Motor neuron (in vitro differentiated cells): Measurements from ENCODE around the gene KANK2. TPM values are rescaled to one million over a fixed set of nuclear protein-coding genes. Genes with fewer than 3 reads are reported as not detected.
A peak's percentile ranks its signal among the peaks of the same experiment; 100 is the strongest.
"Not testable (repeated sequence)": the region's sequence is repeated elsewhere in the genome, so short reads cannot be mapped to it uniquely, and the experiment has no call there.

Experiments used
- ATAC-seq, 8 experiments: fragments of 200-7000 bp; cut with Tn5 transposase; replicated peaks in 6 of 8; 2 replicates each; pipeline ENCODE4 v1.8.0; 2021; ENCODE audit warnings: mild to moderate bottlenecking in 8 of 8, moderate library complexity in 8 of 8
- H3K27ac ChIP-seq, 2 donors: fragments of 250-450 bp; sonication (Bioruptor Pico); 2 replicates each; pipeline ENCODE4 v1.9.0; 2021; ENCODE audit warnings: antibody characterized with exemption in 2 of 2, mild to moderate bottlenecking in 2 of 2, moderate library complexity in 1 of 2
- H3K4me1 ChIP-seq, 2 donors: fragments of 250-450 bp; sonication (Bioruptor Pico); replicated peaks in 1 of 2; 2 replicates each; pipeline ENCODE4 v1.6.1; 2021; ENCODE audit warnings: antibody characterized with exemption in 2 of 2, mild to moderate bottlenecking in 2 of 2, moderate library complexity in 1 of 2
- H3K4me3 ChIP-seq, 5 donors: fragments of 250-450 bp; sonication (Bioruptor Pico); 2 replicates each; pipeline ENCODE4 v1.9.0; 2021; ENCODE audit warnings: antibody characterized with exemption in 5 of 5, mild to moderate bottlenecking in 5 of 5, moderate library complexity in 4 of 5
- WGBS, 10 experiments: fragments of 450-650 bp; shearing (Covaris generic); methylation state at CpG; one replicate each; pipeline ENCODE4 v1.0.0; 2022; 5-methylcytosine and 5-hydroxymethylcytosine counted together
- in situ Hi-C, 9 experiments: fragments of 400-800 bp; cut with MboI; loops; one replicate each; pipeline ENCODE4 v1.15.0; 2021; ENCODE audit warnings: low sequenced_read_pairs in 9 of 9, low pct_unique_long_range_greater_than_20kb in 2 of 9; ENCODE audit not compliant: unreplicated experiment in 9 of 9
- total RNA-seq, 8 experiments: library from RNA; unstranded; fragments of 300-600 nt; gene quantifications; 2 replicates each; pipeline versions ENCODE4 v1.2.3 to v1.2.4, GENCODE V29; 2022

Gene KANK2
- total RNA-seq, 8 experiments from 2014 or later, result 3.3 to 82.6 (median 30.3) TPM

DNA sequence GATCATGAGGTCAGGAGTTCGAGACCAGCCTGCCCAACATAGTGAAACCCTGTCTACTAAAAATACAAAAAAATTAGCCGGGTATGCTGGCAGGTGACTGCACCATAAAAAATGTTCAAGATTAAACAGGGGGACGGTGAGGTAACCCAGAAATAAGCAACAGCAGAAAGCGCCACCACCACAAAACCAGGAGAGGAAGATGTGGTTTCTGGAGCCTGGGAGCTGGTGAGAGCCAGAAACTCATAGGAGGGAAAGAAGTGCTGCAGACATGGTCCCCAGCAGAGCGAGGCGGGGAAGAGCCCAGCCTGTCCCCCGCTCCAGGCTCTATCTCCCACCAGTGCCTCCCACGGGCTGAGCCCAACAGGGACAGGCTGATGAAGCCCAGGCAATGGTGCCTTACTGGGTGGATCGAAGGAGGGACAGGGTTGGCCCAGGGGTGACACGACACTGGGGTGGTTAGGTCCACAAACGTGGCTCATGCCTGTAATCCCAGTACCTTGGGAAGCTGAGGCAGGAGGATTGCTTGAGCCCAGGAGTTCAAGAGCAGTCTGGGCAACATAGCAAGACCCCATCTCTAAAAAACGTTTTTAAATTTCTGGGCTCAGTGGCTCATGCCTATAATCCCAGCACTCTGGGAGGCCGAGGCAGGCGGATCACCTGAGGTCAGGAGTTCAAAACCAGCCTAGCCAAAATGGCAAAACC, 60.8 kb downstream of the KANK2 start:
- in situ Hi-C loops, result loop anchor here in 2 of 9 experiments (10.0 kb wide), 1 partner anchor 68 kb away; no protein-coding TSS in a partner anchor
- no peak overlapping the region for H3K27ac ChIP-seq
- H3K4me3 ChIP-seq, result no peak overlapping the region
- peaks cover 4 to 19% of the 10 kb centered on the region in 2 donors for H3K4me1 ChIP-seq
- 40 to 91% (median 76%) methylated on average over 2 to 11 of the region's 14 CpGs; no CpG with 5 or more reads in 2 of the 10 experiments for WGBS, 10 experiments
- ATAC-seq, result peak in 1 of 8 experiments; percentile 4

DNA sequence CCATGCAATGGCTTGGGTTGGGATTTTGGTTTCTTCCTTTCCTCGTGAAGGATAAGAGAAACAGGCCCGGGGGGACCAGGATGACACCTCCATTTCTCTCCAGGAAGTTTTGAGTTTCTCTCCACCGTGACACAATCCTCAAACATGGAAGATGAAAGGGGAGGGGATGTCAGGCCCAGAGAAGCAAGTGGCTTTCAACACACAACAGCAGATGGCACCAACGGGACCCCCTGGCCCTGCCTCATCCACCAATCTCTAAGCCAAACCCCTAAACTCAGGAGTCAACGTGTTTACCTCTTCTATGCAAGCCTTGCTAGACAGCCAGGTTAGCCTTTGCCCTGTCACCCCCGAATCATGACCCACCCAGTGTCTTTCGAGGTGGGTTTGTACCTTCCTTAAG, 65.9 kb downstream of the KANK2 start:
- H3K27ac ChIP-seq, result no peak overlapping the region
- H3K4me1 ChIP-seq, result no peaks in the 10 kb centered on the region
- WGBS, 10 experiments, result 55 to 100% (median 88%) methylated on average over 2 to 5 of the region's 7 CpGs; no CpG with 5 or more reads in 4 of the 10 experiments
- ATAC-seq, result peak in 3 of 8 experiments; percentile 1 to 4 (median 2)
- H3K4me3 ChIP-seq, result no peak overlapping the region
- in situ Hi-C loops, result loop anchor here in 2 of 9 experiments (10.0 kb wide), 1 partner anchor 73 kb away; no protein-coding TSS in a partner anchor

DNA sequence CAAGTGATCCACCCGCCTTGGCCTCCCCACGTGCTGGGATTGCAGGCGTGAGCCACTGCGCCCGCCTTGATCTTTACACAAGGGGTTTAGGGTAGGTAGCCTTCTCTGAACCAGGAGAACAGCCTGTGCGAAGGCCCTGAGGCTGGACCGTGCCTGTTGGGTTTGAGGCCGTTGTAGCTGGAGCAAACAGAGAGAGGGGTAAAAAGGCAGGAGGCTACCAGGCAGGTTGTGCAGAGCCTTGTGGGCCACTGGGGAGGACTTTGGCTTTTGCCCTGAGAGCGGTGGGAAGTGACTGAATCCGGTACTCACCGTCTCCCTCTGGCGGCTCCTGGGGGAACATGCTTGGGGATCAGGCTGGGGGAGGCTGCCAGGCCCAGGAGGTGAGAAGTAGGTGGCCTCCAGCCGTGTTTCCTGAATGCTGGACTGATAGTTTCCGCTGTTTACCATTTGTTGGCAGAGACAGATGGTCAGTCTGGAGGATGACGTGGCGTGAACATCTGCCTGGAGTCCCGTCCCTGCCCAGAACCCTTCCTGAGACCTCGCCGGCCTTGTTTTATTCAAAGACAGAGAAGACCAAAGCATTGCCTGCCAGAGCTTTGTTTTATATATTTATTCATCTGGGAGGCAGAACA, 66.4 kb downstream of the KANK2 start:
- Histone ChIP-seq H3K27ac (no peak overlapping the region), H3K4me1 (no peaks in the 10 kb centered on the region), H3K4me3 (no peak overlapping the region)
- in situ Hi-C loops, result loop anchor here in 2 of 9 experiments (10.0 kb wide), 1 partner anchor 74 kb away; no protein-coding TSS in a partner anchor
- ATAC-seq, result peak; percentile 43 to 77 (median 66)
- WGBS, 10 experiments, result 20 to 78% (median 48%) methylated on average over 1 to 10 of the region's 19 CpGs; no CpG with 5 or more reads in 5 of the 10 experiments

DNA sequence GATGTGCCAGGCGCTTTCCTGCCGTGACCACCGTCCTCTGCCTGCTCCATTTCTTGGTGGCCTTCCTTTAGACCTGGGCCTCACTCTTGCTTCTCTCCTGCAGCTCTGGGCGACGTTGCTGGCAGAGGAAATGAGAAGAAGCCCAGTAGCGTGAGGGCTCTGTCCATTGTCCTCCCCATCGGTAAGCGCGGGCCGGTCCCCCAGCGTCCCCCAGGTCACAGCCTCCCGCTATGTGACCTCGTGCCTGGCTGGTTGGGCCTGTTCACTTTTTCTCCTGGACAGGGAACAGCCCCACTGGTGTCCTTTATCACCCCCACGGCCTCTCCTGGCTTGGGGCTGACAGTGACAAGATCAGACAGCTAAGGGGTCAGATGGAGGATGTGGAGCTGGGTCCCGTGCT, 69.4 kb downstream of the KANK2 start:
- ATAC-seq, result no peak

DNA sequence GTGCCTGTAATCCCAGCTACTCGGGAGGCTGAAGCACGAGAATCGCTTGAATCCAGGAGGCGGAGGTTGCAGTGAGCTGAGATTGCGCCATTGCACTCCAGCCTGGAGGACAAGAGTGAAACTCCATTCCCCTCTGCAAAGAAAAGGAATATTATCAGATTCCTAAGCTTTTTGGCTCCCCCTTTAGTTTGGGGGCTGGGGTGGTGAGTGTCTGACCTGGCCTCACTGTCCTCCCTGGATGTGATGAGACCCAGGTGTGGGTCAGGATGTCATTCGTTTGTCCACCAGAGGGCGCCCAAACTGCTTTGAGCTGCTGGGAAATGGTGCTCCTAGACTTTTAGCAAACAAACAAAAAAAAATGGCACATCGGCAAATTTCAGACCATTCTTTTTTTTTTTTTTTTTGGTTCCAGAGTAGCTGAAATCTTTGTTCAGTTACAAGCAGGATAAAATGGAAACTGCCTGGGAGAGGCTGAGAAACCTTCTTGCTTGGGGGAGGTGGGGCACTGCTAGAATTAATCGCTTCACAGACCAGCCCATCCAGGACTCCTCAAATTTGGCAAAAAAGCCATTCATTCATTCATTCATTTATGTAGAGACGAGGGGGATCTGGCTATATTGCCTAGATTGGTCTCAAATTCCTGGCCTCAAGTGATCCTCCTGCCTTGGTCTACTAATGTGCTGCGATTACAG, 71.2 kb downstream of the KANK2 start:
- no peak overlapping the region for H3K27ac ChIP-seq
- whole genome bisulfite sequencing, 10 experiments, result 39 to 100% (median 82%) methylated on average over 1 to 6 of the region's 11 CpGs; no CpG with 5 or more reads in 2 of the 10 experiments
- in situ Hi-C loops, result no loop called here

More for the DNA sequence above, 69.4 kb downstream of the KANK2 start:
- in situ Hi-C loops, result no loop called here
- WGBS, 10 experiments, result 80 to 100% (median 90%) methylated on average over 1 to 8 of the region's 15 CpGs; no CpG with 5 or more reads in 4 of the 10 experiments
- H3K4me3 ChIP-seq, result no peak overlapping the region
- H3K27ac ChIP-seq, result no peak overlapping the region
- H3K4me1 ChIP-seq, result no peaks in the 10 kb centered on the region

DNA sequence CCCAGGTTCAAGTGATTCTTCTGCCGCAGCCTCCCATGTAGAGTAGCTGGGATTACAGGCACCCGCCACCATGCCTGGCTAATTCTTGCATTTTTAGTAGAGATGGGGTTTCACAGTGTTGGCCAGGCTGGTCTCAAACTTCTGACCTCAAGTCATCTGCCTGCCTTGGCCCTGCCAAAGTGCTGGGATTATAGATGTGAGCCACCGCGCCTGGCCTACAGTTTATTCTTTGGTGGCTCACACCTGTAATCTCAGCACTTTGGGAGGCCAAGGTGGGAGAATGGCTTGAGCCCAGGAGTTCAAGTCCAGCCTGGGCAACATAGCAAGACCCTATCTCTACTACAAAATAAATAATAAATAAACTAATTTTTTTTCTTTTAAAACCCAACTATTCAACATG, 73.2 kb downstream of the KANK2 start:
- H3K4me1 ChIP-seq, H3K27ac ChIP-seq, in situ Hi-C loops, H3K4me3 ChIP-seq, ATAC-seq: not testable (repeated sequence)
- 95 to 100% (median 100%) methylated on average over 2 of the region's 4 CpGs; no CpG with 5 or more reads in 6 of the 10 experiments for WGBS, 10 experiments

More for the DNA sequence above, 71.2 kb downstream of the KANK2 start:
- ATAC-seq, result peak in 7 of 8 experiments; percentile 49 to 81 (median 58)
- H3K4me3 ChIP-seq, result no peak overlapping the region
- H3K4me1 ChIP-seq, result no peaks in the 10 kb centered on the region

DNA sequence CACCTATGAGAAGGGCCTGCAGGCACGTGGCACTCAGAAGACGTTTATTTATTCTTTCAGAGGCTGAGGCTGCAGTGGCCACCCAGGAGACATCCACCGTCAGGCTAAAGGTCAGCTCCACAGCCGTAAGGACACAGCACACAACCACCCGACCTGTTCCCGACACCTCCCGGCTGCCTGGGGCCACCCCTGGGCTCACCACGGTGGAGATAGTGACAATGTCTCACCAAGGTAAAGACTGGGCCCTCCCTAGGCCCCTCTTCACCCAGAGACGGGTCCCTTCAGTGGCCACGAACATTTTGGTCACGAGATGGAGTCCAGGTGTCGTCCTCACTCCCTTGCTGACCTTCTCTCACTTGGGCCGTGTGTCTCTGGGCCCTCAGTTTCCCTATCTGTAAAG, 74.2 kb downstream of the KANK2 start:
- ATAC-seq, result no peak
- WGBS, 10 experiments, result 60 to 100% (median 88%) methylated on average over 1 to 4 of the region's 13 CpGs; no CpG with 5 or more reads in 5 of the 10 experiments
- Histone ChIP-seq H3K27ac (no peak overlapping the region), H3K4me1 (no peaks in the 10 kb centered on the region), H3K4me3 (no peak overlapping the region)
- in situ Hi-C loops, result no loop called here

DNA sequence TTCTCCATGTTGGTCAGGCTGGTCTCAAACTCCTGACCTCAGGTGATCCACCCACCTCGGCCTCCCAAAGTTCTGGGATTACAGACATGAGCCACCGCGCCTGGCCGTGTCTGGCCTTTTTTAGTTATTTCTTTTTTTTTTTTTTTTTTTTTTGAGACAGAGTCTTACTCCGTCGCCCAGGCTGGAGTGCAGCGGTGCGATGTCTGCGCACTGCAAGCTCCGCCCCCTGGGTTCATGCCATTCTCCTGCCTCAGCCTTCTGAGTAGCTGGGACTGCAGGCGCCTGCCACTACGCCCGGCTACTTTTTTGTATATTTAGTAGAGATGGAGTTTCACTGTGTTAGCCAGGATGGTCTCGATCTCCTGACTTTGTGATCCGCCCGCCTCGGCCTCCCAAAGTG, 75.4 kb downstream of the KANK2 start:
- WGBS, 10 experiments, result 80 to 90% (median 84%) methylated on average over 2 to 8 of the region's 17 CpGs; no CpG with 5 or more reads in 5 of the 10 experiments
- ATAC-seq, H3K4me1 ChIP-seq, in situ Hi-C loops, H3K4me3 ChIP-seq, H3K27ac ChIP-seq: not testable (repeated sequence)

DNA sequence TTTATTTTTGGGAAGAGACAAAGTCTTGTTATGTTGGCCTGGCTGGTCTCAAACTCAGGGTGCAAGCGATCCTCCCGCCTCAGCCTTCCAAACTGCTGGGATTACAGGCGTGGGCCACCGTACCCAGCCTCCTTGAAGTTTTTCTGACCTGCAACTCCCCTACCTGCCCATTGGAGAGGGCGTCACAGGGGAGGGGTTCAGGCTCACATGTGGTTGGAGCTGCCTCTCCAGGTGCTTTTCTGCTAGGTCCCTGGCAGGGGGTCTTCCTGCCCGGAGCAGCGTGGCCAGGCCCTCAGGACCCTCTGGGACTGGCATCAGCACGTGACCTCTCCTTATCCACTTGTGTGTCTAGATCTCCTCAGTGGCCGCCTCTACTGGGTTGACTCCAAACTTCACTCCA, 80.8 kb downstream of the KANK2 start:
- H3K4me1 ChIP-seq, result no peaks in the 10 kb centered on the region
- peak in 3 of 8 experiments; percentile 14 to 17 (median 17) for ATAC-seq
- no peak overlapping the region for H3K27ac ChIP-seq
- in situ Hi-C loops, result no loop called here
- no peak overlapping the region for H3K4me3 ChIP-seq
- WGBS, 10 experiments, result 67 to 100% (median 97%) methylated on average over 1 to 3 of the region's 9 CpGs; no CpG with 5 or more reads in 4 of the 10 experiments

DNA sequence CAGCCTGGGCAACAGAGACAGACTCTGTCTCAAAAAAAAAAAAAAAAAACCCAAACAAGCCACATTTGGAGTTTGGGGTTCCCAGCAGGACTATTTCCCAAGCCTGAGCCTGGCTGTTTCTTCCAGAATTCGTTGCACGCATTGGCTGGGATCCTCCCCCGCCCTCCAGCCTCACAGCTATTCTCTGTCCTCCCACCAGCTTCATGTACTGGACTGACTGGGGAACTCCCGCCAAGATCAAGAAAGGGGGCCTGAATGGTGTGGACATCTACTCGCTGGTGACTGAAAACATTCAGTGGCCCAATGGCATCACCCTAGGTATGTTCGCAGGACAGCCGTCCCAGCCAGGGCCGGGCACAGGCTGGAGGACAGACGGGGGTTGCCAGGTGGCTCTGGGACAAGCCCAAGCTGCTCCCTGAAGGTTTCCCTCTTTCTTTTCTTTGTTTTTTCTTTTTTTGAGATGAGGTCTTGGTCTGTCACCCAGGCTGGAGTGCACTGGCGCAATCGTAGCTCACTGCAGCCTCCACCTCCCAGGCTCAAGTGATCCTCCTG, 81.4 kb downstream of the KANK2 start:
- Histone ChIP-seq H3K4me3 (no peak overlapping the region), H3K4me1 (no peaks in the 10 kb centered on the region), H3K27ac (no peak overlapping the region)
- in situ Hi-C loops, result no loop called here
- WGBS, 10 experiments, result 67 to 100% (median 87%) methylated on average over 1 to 6 of the region's 11 CpGs; no CpG with 5 or more reads in 4 of the 10 experiments
- ATAC-seq, result peak in 2 of 8 experiments; percentile 12 to 15

DNA sequence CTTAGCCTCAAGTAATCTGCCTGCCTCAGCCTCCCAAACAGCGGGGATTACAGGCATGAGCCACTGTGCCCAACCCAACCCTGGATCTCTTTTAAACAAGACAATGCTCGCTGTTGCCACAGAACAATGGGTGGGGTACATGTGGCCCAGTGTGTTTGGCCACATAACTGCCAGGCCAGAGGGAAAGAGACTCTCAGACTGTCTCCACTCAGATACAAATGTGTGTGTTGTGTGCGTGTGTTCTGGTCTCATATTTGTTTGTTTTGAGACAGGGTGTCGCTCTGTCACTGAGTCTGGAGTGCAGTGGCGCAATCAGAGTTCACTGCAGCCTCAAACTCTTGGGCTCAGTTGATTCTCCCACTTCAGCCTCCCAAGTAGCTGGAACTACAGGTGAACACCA, 82.3 kb downstream of the KANK2 start:
- Histone ChIP-seq H3K27ac (no peak overlapping the region), H3K4me3 (no peak overlapping the region), H3K4me1 (no peaks in the 10 kb centered on the region)
- in situ Hi-C loops, result no loop called here
- ATAC-seq, result no peak
- WGBS, 10 experiments, result 40 to 100% (median 100%) methylated on average over 1 to 5 of the region's 5 CpGs
